Posterior cingulate gyrus (tissue), 11 donors: ENCODE data around the gene DCDC2C.
A peak's percentile ranks its signal among the peaks of the same experiment; 100 is the strongest.

Experiments used
- DNase-seq, 10 donors: peaks; one replicate each; pipeline versions ENCODE4 v3.0.0 to v3.0.0-alpha.2; 2020 to 2021; ENCODE audit warnings: mixed read lengths in 3 of 10
- intact Hi-C: fragments of 100-400 bp; cut with DNase I; formaldehyde crosslinking; loops from one replicate; pipeline ENCODE4 v1.15.1; 2023

DCDC2C gene

DNA sequence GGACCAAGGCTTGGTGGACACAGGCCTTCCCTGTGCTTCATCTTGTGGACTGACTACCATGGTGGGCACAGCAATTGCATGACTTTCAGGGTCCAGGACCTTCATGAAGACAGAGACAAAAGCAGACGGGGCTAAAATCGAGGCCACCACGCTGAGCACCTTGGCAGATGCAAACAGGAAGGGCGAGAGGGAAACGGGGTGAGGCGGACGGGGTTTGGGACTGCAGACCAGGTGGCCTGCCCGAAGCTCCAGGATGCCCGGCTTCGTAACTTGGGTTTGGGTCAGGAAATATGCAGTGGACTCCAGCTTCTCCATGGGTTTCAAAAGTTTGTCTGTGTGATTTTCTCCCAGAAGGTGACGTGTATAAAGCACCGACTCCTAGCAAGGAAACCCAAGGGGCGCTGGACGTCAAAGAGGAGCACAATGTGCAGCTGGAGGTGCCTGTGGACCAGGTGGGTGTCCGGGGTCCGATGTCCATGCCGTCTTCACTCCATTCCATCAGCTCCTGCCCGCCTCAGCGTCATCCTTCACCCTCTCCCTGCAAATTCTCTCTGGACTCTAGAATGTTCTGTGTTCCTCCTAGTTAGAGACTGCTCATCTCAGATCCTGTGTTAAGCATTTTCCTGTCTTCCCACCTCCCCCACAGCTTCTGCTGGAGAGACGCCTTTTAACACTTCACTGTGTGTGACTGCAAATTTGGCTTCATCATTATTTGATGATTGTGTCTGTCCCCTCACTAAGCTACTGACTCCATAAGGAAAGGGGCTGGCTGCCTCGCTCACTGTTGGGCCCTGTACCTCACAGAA is 65.8 kb downstream of the DCDC2C start:
- peak in 1 of 10 donors; percentile 81 for DNase-seq
- intact Hi-C loops = no loop called here

DNA sequence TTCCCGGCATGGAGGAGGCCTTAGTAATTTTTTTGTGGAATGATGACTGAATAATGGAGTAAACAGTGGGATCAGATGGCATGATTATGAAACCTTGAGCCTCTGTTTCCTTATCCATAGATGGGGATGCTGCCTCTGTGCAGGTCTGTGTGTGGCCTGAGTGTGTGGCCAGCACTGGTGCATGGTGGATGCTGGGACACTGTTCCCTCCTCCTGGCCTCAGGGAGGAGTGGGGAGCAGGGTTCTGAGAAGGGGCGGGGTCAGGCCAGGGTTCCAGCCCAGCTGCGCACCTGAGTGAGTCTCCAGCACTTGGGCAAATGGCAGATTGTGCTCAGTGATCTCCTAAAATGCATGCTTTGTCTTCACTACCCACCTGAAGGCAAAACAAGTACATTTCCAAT is 66.4 kb downstream of the DCDC2C start:
- intact Hi-C loops = no loop called here
- DNase-seq = no peak

DNA sequence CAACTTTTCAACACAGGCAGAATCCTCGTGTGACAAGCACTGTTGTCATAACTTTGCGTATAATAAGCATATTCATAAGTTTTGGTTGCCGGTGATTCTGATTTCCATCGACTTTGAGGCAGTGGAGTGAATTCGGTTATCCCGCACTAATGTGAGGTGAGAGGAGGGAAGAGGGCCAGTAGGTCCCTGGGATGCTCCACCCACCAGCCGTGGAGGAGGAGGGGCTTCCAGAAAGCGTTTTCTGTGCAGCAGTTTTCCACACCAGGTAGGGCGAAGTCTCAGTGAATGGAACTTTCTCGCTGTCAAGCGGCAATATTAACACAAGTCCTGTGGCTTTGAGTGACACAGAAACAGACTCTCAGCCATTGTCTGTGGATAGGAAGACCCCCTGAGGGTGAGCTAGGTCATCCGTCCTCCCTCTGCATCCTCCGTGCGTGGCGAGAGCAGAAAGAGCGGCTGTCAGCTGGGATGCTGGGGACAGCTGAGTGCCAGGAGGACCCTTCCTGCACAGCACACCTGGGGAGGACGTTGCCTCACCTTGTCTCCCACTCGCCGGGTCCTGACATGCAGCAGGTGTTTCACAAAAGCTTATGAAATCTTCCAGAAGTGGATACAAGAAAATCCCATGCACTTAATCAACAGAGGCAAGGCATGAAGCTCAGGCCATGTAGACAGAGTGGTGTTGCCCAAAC is 67.5 kb downstream of the DCDC2C start:
- DNase-seq = no peak
- intact Hi-C loops = no loop called here

DNA sequence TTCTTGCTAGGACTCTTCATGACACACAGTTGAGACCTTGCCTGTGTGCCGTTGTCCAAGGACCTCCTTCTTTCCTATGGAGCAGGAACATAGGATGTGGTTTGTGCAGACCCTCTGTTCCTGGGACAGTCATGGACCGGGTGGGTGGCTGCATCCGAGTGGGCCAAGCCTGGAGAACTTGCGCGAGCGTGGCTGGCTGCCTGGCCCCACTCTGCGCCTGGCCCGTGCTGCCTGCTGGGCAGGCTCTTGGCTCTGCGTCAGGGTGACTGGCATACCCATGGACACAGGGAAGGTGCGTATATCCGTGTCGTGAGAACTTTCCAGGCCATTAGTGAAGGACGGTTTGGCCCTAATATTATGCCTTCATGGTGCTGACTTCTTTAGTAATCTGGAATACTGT is 68.2 kb downstream of the DCDC2C start:
- intact Hi-C loops = no loop called here
- DNase-seq = no peak

DNA sequence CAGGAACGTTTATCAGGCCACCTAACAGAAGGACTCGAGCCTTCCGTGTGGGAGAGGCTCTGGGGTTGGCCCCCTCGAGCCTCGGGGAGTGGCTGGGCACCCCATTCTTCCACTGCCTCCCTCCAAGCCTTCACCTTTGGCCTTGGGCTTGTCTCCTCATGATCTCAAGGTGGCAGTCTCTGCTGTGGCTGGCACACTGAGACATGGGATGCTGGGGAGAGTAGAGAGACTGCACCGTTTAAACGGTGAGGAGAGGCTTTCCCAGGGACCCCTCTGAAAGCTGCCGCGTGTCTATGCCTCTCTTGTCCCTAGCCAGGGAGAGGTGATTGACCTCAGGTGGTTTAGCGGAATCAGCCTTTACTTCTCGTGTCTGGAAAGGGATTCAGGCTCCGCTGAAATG is 71.0 kb downstream of the DCDC2C start:
- intact Hi-C loops = no loop called here
- DNase-seq = no peak

DNA sequence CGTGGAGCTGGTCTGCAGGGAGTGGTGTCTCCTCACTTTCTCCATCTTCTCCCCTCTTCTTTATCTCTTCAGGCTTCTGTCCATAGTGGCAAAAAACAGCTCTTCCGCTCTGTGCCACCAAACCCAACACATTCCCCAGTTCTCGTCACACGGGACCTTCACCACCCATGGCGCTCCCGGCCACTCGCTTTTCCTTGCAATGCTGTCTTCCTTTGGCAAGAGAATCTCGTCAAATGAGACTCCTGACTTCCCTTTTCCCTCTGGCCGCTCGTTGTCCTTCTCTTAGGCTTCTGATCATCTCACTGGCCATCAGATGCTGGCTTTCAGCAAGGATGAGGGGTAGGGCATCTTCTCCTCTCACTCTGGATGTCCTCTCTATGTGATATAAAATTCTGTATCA is 72.9 kb downstream of the DCDC2C start:
- intact Hi-C loops = no loop called here
- peak in 1 of 10 donors; percentile 17 for DNase-seq

DNA sequence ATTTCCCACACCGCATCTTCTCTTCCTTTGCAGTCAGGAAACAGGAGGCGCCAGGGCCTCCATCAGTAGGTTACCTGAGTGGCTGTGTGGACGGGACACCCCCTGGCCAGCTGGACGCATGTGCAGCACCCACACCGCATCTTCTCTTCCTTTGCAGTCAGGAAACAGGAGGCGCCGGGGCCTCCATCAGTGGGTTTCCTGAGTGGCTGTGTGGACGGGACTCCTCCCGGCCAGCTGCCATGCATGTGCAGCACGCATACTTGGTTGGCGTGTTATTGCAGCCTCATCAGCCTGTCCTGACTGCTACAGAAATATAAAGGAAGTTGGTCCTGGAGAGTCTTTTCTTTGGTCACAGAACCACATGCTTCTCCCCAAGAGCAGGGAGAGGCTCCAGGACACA is 74.6 kb downstream of the DCDC2C start:
- DNase-seq = no peak
- intact Hi-C loops = no loop called here

DNA sequence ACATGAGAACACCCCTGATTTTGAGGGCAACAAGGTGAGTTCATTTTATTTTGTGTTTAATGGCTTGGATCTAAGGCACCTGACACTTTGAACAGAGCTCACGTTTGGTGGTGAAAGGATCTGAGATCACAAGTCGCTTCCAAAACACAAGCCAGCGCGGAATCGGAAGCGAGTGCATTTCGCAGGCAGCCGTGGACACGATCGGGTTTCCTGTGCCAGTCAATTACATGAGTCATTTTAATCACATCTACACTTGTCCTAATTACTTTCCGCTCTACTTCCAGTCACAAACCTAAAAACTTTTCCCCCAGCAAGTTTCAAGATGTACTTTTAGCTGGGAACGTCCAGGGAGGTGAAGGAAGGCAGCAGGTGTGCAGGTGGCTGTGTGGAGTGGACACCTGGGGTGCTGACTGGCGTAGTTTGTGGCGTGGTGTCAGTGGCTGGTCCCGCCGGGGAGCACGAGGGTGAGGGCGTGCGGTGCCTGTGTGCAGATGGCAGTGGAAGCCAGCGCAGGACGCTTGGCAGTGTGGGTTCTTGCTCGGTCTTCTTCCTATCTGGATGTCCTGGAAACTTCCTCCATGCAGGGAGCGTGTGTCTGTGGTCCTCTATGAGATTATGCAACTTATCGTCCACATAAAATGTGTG is 75.6 kb downstream of the DCDC2C start:
- intact Hi-C loops = no loop called here
- DNase-seq = no peak

DNA sequence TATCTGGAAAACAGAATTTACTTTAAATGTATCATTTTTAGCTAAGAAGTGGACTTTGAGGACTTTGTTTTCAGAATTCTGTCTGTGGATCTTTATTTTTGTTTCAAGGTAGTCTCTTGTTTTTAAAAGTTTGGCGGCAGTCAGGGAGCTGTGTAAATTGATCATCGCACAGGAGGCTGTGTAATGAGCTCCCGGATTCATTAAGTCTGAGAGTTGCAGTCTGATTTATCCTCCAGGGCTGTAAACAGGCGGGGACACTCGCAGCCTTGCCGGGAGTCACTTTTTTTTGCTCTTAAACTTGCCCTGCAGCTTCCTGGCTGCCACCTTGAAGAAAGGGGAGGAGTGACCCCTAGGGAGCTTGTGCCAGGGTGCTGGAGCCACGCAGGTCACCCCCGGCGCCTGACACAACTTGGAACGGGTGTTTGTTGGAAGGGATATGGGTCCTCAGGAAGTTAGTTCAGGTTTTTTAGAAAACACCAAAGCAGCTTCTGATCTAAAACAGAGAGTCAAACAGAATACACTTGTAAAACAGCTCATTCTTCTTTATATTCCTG is 76.2 kb downstream of the DCDC2C start:
- intact Hi-C loops = no loop called here
- no peak for DNase-seq

DNA sequence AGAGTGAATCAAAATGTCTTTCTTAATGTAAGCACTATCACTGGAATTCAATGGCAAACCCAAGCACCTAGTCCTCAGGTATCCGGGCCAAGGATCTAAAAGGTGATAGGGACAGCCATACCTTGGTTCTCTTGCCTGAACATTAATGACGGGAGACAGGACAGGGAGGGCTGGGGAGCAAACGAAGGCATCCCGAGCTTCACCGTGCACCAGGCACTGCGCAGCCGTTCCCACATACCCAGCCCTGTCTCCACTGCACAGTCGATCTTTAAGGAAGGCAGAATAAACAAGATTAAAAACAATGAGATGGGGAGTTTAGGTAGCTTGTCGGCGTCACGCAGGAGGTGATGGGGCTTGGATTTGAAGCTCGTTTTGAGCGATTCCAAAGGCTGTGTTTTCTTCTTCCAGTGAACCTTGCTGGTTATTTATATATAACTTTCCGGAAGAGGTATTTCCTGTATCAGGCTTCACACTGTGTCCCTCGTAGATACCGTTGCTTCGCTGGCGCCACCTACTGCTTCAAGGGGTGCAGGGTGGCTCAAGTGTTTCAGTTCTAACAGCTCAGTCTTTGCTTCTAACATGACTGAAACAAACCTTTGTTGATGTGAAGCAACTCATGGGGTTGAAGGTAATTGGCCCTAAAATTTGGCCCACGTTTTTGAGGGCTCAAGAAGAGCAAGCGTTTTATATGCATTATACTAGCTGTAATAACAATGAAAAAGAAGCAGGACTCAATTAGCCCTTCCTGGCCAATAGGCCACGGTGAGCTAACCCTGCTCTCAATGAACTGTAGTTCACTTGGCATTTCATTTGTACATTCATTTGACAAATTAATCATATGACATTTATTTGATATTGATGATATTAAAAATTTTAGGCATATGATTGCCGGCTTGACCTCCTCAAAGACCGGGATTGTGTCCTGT is 77.4 kb downstream of the DCDC2C start:
- intact Hi-C loops = no loop called here

DNA sequence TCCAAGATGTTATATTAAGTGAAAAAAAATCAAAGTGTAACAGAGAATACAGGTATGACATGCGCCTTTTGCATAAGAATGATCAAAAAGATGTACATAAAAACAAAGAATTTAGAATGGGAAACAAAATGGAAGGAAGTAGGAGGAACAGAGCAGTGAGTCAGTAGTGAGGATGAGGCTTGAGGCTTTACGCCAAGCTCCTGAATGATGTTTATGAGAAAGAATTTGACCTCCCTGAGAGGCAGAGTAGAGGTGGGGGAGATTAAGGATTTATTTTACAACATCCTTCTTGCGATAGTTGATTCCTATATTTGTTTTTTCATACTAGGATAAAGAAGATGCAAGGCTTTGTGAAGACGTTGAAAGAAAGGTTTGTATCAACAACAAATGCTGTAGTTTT is 81.4 kb downstream of the DCDC2C start:
- DNase-seq = no peak
- intact Hi-C loops = no loop called here

More for the DNA sequence above, 77.4 kb downstream of the DCDC2C start:
- DNase-seq = peak in 5 of 10 donors; percentile 22 to 90 (median 30)

DNA sequence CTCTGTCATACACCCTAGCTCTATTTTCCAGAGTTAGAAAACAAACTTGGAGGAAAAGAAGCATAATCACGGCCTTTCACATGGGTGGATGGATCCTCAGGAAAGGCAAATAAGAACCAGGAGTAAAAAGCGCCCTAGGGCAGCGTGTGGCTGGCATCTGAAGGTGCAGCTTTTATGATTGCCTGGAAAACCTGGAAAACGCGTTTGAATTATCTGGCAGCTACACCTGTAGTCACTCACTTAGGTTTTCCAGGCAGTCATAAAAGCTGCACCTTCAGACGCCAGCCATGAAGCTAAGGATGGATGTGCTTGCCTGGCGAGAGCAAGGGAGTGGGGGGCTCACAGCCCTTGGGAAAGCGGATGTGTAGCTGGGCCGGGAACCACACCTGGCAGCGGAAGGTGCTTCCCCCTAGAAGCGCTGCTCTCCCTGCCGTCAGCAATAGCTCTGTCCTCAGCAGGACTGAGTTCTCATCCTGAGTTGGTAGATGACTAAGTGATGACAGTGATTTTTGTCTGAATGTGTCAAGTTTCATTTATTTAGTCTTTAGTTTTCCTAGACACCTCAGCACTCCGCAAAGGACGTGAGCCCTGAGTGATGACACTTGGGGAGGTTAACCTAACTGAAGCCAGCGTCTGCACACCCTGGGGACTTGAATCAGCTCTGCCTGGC is 82.0 kb downstream of the DCDC2C start:
- intact Hi-C loops = no loop called here
- DNase-seq = no peak

DNA sequence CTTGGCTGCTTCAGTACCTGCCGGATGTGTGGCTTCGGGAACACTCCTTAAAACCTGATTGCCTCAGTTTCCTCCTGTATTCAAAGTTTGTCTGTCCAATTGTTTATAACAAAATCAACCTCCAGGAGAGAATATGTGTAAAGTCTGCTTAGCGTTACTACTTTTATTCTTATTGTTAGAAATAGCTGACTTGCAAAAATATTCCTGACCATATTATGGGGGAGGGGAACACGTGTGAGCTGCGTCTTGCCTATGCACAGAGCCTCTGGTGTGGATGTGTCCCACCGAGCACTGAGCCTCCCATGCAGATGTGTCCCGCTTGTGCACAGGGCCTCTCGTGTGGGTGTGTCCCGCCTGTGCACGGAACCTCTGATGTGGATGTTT is 82.5 kb downstream of the DCDC2C start:
- intact Hi-C loops = no loop called here
- no peak for DNase-seq

DNA sequence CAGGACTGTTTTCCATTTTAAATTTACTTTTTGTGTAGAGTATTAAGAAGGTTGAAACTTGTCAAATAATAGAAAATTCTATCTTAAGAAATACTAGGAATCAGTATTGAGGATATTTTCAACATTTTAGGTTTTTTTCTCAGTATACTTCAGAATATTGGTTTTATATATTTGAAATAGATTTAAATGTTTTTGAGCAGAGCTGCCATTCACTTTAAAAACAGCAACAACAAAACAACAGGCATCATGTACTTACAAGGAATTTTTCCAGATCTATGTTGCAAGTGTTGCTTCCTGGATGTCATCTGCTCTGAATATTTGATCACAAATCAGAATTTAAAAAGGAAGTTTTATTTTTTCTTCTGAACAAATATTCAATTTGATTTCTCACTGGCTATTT is 84.4 kb downstream of the DCDC2C start:
- intact Hi-C loops = no loop called here
- no peak for DNase-seq

DNA sequence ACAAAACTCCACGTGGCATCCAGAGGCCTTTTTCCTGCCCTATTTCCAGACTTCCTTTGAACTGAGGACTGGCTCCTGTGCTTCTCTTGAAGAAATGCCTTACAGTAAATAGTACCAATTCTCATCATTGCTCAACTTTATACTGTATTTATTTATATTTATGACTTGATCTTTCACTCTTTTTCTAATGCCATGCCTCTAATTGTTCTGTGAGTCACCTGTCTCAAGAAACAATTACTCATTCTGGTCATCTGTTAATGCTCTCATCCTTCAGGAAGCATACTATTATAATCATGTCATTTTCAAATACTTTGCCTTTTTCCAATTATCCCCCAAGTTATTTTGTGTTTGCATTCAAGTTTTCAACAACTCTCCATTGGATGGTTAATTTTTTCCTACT is 85.9 kb downstream of the DCDC2C start:
- DNase-seq = no peak
- intact Hi-C loops = no loop called here

DNA sequence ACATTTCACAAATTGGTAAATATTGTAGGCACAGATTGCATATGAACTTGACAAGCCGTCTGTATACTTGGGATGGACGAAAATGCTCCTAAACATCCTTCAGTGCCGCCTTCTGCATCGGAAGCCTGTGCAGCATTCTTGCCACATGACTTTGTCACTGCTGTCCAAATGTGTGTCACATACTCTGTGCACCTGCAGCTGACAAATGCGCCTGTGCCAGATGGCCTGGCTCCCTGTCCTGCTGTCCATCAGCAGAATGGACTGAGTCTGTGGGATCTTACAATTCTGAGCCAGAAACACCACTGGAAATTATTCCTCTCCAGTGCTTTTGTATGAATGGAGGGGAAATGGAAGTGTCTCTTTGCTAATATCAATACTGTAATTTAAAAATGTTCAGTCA is 89.9 kb downstream of the DCDC2C start:
- intact Hi-C loops = no loop called here
- peak in 1 of 10 donors; percentile 62 for DNase-seq

DNA sequence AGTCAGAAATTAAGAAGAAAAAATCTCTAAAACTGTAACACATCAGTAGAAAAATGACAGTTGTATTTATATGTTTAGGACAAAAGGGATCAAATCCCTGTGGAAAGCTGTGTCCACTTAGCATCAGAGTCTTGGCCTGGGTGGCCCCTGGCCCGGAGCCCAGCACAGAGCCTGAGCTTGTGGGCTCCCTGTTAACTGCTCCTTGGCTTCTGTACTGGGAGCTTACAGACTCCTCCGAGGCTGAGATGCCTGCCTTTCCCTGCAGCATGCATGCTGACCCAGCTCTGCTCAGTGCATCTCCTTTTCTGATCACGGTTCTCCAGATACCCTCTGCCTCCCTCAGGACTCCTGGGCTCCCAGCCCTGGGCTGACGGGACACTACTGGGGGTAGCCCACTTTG is 98.1 kb downstream of the DCDC2C start:
- intact Hi-C loops = no loop called here
- peak in 1 of 10 donors; percentile 51 for DNase-seq

DNA sequence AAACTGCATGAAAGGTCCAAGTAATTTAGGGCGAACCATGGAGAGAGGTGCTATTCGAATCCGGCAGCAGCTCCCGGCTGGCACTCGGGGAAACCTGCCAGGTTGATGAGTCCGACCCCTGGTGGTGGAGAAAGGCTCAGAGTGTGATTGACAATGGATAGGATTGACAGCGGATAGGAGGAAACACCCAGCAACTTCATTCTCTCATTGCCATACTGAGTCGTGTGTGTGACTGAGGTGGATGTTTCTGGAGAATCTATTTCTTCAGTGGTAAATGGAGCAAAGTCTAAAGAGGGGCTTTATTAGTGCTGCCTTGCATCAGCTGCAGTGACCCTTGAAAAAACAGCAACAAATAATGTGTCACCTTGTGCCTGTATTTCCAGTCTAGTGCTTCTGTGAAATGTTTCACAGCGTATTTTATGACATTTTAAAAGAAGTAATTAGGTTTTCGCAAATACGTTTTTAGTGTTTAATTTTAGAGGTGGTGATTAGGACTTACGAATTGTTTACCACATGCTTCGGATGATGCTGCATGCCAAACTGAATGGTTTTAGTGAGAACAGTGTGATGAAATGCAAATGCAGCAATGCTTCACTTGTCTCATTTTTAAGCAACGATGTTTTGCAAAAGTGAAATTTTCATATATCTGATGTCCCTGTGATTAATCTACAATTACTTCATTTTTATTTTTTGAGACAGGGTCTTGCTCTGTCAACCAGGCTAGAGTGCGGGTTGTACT is 102.0 kb downstream of the DCDC2C start:
- intact Hi-C loops = no loop called here
- DNase-seq = peak in 2 of 10 donors; percentile 31 to 33

DNA sequence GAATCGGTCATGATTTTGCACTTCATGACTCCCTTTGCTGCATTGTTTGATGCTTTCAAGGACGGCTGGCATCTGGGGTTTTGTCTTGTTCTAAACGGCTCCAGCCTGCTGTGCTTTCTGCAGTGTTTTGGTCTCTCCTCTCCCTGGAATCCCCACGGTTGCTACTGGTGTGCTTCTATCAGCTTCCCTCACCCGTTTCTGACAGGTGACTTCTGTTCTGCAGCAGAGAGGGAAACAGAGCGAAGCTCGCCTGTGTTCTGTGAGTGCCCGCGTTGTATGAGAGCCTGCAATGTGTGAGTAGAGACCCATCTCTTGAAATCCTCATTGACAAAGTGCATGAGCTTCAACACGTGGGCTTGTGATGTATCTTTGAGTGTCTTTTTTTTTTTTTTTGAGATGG is 102.8 kb downstream of the DCDC2C start:
- no peak for DNase-seq
- intact Hi-C loops = no loop called here
